AG04450 (cell line): ENCODE data around the gene TBC1D10A. TPM values are rescaled to one million over a fixed set of nuclear protein-coding genes. Genes with fewer than 3 reads are reported as not detected.

Experiments
- CTCF ChIA-PET: fragments of 300-600, 350-600 bp; formaldehyde crosslinking; extraction: SDS; loops from one replicate; lab custom pipeline; 2022; ENCODE audit warnings: antibody characterized with exemption, inconsistent platforms; lab: Charles Lee
- POLR2A ChIA-PET: fragments of 350-600 bp; formaldehyde crosslinking; extraction: SDS; loops from one replicate; lab custom pipeline; 2021; ENCODE audit warnings: antibody characterized with exemption, inconsistent platforms; lab: Yijun Ruan, JAX
- DNase-seq: peaks from one replicate; pipeline ENCODE4 v3.0.0-alpha.2; 2011; ENCODE audit warnings: low read depth, low spot score
- H3K27ac ChIP-seq: one replicate; pipeline ENCODE4 v1.5.1; 2012; ENCODE audit warnings: low read depth, low read length, control low read depth
- H3K27me3 ChIP-seq: one replicate; pipeline ENCODE4 v1.6.0; 2012; ENCODE audit warnings: low read length; ENCODE audit not compliant: control insufficient read depth, insufficient read depth
- H3K4me3 ChIP-seq: 2 replicates; pipeline ENCODE4 v1.5.1; 2011; ENCODE audit warnings: mild to moderate bottlenecking, low read depth, low read length, control low read depth
- H3K9me3 ChIP-seq: 2 replicates; pipeline ENCODE4 v1.5.1; 2012; ENCODE audit warnings: low read length; ENCODE audit not compliant: control insufficient read depth, insufficient read depth
- CTCF ChIP-seq: IDR thresholded peaks from 2 replicates; pipeline ENCODE4 v1.5.1; 2011; ENCODE audit warnings: low read depth, low read length, control low read depth, inconsistent platforms
- polyA plus RNA-seq: library from polyadenylated mRNA; depleted of rRNA; stranded (reverse); fragments of >200 nt; gene quantifications from 2 replicates; pipeline ENCODE4 v1.2.3, GENCODE V29; 2011

TBC1D10A gene
- polyA plus RNA-seq, 1 experiment: 14.5 TPM

DNA sequence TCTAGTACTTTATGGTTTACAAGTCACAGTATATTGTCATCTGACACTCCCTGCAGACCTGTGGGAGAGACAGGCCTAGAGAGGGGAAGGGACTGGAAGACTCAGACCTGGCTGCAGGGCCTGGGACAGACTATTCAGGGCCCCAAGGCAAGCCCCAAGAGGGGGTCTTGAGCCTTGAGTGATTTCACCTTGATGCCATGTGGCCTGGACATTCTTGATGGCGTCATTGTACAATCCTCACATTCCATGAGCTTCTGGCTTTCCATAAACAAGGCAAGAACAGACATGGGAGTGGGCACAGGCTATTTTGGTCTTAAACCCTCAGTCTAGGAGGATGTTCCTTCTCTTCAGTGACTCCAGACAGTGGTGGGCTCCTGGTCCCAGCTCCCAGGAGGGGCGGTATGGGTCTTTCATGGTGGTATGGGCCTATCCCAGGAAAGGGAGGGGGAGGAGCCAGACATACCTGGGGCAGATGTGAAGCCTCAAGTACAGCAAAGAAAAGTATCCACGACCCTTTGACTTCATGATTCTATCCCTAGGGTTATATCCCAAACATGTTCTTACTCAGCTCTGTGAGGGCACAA, 1.8 kb upstream of the TBC1D10A start:
- no peaks in the 10 kb centered on the region for H3K27me3 ChIP-seq
- no peak for TF ChIP-seq CTCF
- ChIA-PET POLR2A (no interaction called here), CTCF (interaction anchor here (1.3 to 7.0 kb wide), 3 partner anchors 28 to 59 kb away, joined by 3 to 44 read pairs (median 5); partner anchors contain the start of genes CASTOR1, CCDC157, RNF215 and SF3A1)
- no peak for DNase-seq
- no peak overlapping the region for H3K27ac ChIP-seq
- H3K9me3 ChIP-seq: no peaks in the 10 kb centered on the region
- H3K4me3 ChIP-seq: no peak overlapping the region

DNA sequence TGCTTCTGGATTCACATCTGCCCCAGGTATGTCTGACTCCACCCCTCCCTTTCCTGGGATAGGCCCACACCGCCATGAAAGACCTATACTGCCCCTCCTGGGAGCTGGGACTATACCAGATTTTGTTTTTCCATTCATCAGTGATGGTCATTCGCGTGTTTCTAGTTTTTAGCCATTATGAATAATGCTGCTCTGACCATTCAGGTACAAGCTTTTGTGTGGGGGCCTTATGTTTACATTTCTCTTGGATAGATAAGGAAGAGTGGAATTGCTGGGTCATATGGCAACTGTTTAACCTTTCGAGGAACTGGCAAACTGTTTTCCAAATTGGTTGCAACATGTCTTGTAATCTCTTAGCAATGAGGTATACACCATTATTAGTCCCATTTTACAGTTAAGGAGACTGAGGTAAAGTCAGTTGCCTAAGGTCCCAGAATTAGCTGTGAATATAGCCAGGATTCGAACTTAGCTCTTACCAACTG, 1.2 kb upstream of the TBC1D10A start:
- TF ChIP-seq CTCF: no peak
- H3K9me3 ChIP-seq: no peaks in the 10 kb centered on the region
- H3K27me3 ChIP-seq: no peaks in the 10 kb centered on the region
- POLR2A ChIA-PET: interaction anchor here (1.5 kb wide), 2 partner anchors 8 to 27 kb away, joined by 4 to 5 read pairs; no protein-coding TSS in a partner anchor
- DNase-seq: no peak
- H3K4me3 ChIP-seq: no peak overlapping the region
- CTCF ChIA-PET: interaction anchor here (1.3 to 7.0 kb wide), 3 partner anchors 29 to 59 kb away, joined by 3 to 44 read pairs (median 5); partner anchors contain the start of genes CASTOR1, CCDC157, RNF215 and SF3A1
- H3K27ac ChIP-seq: no peak overlapping the region

GRCh38 chr22:30326255-30326705, 461 bp downstream of the TBC1D10A start:
- TF ChIP-seq CTCF: no peak
- ChIA-PET POLR2A (interaction anchor here (0.9 to 1.5 kb wide), 8 partner anchors 10 to 49 kb away, joined by 3 to 14 read pairs (median 4); partner anchors contain the start of genes CASTOR1, CCDC157 and SF3A1), CTCF (interaction anchor here (7.0 kb wide), 1 partner anchor 38 kb away, joined by 44 read pairs; the partner anchor contains the start of gene CASTOR1)
- Histone ChIP-seq H3K9me3 (no peaks in the 10 kb centered on the region), H3K27me3 (no peaks in the 10 kb centered on the region), H3K27ac (no peak overlapping the region), H3K4me3 (peak overlapping the region; percentile 83)
- no peak for DNase-seq

- Histone ChIP-seq H3K27me3 (no peaks in the 10 kb centered on the region), H3K27ac (peak overlapping the region; percentile 58), H3K4me3 (peak overlapping the region; percentile 83), H3K9me3 (no peaks in the 10 kb centered on the region)
- POLR2A ChIA-PET: interaction anchor here (1.1 kb wide), 1 partner anchor 38 kb away, joined by 4 read pairs; no protein-coding TSS in a partner anchor
- no peak for TF ChIP-seq CTCF
- no peak for DNase-seq
- CTCF ChIA-PET: interaction anchor here (7.0 kb wide), 1 partner anchor 37 kb away, joined by 44 read pairs; the partner anchor contains the start of gene CASTOR1
These were observed 952 bp downstream of the TBC1D10A start for GRCh38 chr22:30325724-30326254.
